Stimulated activated CD4-positive, alpha-beta T cell treated with anti-CD3 and anti-CD28 coated beads, TNF-alpha, amount 100 ng/mL, for 1 hour (primary cell): ENCODE results near the gene ZNF33B.
"Not testable (repeated sequence)": the region's sequence is repeated elsewhere in the genome, so short reads cannot be mapped to it uniquely, and the experiment has no call there.

Experiments used
- DNase-seq, 3 donors: peaks; one replicate each; pipeline ENCODE4 v3.0.0-alpha.2; 2020; ENCODE audit warnings: low read depth in 3 of 3, low spot score in 1 of 3

Gene ZNF33B

DNA sequence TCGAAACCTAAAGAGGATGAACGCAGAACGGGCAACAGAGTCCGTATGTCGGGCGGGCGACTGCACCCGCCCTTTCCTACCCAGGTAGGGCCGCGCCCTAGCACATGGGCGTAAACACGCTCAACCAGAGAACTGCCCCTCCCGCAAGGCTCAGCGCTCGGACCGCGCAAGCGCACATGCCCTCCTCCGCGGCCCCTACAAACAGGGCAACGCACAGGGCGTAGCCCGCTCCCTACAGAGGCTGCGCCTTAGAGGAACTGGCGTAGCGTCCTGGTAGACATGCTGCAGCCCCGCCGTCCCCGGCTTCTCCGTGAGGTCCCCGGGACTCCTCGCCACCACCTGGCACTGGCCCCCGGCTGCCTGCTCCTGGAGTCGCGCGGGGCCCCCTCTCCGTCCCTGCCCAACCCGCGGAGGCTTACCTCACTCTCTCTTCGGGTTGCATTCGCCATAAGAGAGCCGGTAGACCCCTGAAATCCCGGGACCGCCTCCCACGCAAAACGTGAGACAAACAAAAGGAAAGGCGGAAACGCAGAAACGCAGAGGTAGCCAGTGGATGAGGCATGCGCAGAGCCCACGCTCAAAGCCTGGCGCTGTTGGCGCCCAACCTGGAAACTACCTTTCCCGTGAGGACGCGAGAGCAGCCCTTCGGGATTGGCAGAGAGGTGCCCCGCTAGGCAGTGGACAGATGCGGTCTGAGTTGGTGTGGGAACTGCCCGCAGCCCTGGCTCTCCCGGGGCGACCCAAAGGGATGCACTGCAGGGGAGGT lies at the start of gene ZNF33B:
TSS of gene ZNF33B (minus strand) at position 516 of the 766 bp plus-strand sequence. CDS start 1,642 bp downstream, outside the sequence.
- DNase-seq = peak; percentile 83 to 89 (median 89)

DNA sequence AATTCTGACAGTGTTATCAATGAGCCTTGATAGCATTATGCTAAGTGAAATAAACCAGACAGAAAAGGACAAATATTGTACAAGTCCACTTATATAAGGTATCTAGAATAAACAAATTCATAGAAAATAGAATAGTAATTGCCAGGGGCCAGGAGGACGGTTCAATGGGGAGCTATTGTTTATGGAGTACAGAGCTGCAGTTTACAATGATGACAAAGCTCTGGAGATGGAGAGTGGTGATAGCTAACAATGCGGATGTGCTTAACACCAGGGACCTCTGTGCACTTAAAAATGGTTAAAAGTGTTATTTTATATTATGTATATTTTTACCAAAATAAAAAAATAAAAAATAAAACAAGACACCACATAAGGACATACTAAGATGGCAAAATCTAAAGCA lies 46.1 kb upstream of the ZNF33B start:
- no peak for DNase-seq

- DNase-seq = no peak
Measured at GRCh38 chr10:42680267-42680666, 41.9 kb upstream of the ZNF33B start.

DNA sequence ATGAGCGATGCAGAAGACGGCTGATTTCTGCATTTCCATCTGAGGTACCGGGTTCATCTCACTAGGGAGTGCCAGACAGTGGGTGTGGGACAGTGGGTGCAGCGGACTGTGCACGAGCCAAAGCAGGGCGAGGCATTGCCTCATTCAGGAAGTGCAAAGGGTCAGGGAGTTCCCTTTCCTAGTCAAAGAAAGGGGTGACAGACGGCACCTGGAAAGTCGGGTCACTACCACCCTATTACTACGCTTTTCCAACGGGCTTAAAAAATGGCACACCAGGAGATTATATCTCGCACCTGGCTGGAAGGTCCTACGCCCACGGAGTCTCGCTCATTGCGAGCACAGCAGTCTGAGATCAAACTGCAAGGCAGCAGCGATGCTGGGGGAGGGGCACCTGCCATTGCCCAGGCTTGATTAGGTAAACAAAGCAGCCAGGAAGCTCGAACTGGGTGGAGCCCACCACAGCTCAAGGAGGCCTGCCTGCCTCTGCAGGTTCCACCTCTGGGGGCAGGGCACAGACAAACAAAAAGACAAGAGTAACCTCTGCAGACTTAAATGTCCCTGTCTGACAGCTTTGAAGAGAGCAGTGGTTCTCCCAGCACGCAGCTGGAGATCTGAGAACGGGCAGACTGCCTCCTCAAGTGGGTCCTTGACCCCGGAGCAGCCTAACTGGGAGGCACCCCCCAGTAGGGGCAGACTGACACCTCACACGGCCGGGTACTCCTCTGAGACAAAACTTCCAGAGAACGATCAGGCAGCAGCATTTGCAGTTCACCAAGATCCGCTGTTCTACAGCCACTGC lies 27.0 kb upstream of the ZNF33B start:
- DNase-seq = not testable (repeated sequence)

- DNase-seq = no peak
Measured at GRCh38 chr10:42654419-42654818, 16.0 kb upstream of the ZNF33B start.

DNA sequence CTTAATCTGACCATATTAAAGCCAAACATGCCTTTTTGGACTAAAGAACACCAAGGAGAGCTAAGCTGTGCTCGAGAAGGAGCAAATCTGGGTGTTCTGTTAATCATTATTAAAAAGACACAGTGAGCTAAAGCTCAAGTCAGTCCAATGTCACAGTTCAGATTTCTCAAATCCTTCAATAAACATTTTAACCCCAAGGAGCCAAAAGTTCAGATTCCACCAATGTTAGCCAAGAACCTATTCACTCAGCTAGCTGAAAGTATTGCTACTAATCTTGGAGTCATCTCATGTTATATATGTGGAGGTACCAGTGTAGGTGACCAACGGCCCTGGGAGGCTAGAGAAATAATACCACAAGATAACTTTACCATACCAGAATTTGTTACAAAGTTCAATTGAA lies 14.5 kb upstream of the ZNF33B start:
- no peak for DNase-seq

DNA sequence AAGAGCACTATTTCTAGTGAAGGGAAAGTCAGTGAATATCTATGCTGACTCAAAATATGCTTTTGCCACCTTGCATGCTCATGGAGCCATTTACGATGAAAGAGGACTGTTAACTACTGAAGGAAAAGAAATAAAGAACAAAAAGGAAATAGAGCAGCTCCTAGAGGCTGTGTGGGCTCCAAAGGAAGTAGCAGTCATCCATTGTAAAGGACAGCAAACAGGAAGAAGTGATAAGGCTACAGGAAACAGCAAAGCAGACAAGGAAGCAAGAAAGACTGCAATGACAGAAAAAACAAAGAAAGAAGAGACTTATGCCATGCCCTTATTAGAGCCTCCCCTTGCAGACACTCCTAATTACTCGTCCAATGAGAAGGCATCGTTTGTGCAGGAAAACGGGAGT lies 12.0 kb upstream of the ZNF33B start:
- no peak for DNase-seq

- no peak for DNase-seq
Measured at GRCh38 chr10:42648512-42648911, 10.1 kb upstream of the ZNF33B start.

GRCh38 chr10:42646687-42647640 lies 8.6 kb upstream of the ZNF33B start:
- DNase-seq = no peak

DNA sequence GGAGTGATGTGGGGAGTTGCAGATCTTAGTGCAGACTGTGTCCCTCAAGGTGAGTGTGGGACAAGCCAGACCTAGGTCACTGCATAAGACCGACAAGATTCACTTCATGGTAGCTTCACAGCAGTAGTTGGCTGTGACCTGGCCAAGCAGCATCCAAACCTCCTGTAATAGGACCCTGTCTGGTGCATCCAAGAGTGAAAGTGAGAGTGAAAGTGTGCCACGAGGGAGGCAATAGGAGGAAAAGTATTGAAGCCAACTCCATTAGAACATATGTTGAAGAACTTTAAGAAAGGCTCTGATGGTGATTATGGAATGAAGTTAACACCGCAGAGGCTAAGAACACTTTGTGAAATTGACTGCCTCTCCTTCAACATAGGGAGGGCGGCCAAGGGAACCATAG lies 7.8 kb upstream of the ZNF33B start:
- no peak for DNase-seq

DNA sequence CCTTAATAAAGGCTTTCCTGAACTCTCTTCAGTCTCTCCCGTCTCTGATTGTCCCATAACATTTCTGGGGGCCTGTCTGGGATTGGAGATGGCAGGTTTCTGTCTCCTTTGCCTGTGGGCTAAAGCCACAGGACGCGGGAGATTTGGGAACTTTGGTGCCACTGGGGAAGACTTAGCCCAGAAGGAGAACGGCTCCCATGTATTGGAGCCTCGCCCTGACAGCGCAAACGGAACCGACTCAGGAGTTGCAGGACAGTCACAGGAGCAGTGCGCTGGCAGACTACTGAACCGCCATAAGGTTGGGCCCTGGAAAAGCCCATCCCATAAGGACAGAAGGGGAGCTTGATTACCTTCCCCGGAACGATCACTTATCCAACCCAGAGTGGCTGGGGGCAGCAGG lies 7.1 kb upstream of the ZNF33B start:
- DNase-seq = no peak

DNA sequence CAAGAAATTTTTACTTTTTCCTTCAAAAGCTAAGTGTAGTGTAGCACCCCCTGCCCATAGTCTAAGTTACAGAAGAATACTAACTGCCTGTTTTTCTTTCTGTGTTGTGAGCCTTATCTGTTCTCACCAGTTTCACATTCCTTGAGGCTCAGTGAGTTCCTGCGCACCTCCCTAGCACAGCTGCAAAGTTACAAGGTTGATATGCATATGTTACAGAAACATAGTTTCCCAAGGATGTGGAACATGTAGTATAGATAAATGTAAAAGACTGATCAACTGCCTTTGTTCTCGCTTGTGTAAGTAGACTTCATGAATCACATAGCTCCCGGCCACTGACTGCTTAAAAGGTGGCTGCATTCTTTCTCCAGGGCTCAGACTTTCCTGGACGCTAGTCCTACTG lies 6.7 kb upstream of the ZNF33B start:
- no peak for DNase-seq

- no peak for DNase-seq
Measured at GRCh38 chr10:42640610-42641229, 2.4 kb upstream of the ZNF33B start.

DNA sequence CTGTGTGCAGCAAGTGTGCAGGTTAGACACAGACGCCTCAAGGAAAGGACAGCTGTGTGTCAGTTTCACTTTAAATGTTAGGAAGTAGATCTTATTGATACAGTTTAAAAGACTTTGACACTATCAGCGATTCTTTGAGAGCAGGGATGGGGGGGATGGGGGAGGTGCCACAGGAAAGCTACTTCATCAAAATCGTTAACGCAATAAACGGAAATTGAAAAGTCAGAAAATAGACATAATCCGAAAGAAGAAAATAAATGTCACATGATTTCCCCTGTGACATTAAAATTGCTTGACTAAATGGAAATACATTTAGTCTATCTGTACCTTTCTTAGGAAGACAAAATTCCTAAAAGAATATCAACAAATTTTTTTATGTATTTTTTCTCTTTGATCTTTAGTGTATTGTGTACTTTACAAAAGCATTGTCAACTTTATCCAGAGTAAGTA lies 476 bp upstream of the ZNF33B start:
- DNase-seq = no peak

- DNase-seq = no peak
Measured at GRCh38 chr10:42637648-42638054, 719 bp downstream of the ZNF33B start.

DNA sequence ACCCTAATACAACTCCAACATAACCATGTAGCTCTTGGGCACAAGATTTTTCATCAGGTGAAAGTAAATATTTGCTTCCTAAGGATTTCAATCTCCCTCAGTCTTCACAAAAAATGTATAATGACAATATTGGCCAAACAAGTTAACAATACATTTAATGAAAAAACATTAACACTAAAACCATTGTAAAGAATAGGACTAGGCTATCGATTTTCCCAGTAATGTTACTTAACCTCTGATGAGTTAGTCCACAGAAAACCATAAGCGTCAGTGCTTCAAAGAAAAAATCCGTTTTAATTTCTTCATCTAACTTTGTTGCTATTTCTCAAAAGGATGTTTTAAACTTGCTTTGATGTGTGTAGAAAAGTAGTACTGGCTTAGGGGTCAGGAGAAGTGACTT lies 1.2 kb downstream of the ZNF33B start:
- no peak for DNase-seq

GRCh38 chr10:42635098-42635497 lies 3.3 kb downstream of the ZNF33B start:
- no peak for DNase-seq

DNA sequence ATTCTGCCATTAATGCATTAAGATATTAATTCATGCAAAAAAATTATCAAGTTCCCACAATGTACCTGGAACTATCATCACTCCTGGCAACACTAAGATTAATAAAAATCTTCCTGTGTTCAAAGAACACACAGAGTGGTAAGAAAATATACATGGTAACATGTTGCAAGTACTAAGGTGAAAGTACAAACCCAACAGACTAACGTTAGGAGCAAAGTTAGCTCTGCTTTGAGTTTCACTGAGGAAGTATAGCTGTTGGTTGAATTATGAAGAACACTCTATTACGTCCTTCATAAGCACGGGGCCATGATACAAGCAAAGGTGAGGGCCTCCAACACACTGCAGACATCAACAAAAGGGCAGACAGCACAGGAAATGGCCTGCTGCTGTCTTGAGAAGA lies 5.8 kb downstream of the ZNF33B start:
- no peak for DNase-seq

- DNase-seq = no peak
Measured at GRCh38 chr10:42630537-42631134, 7.7 kb downstream of the ZNF33B start.

- DNase-seq = no peak
Measured at GRCh38 chr10:42623929-42624328, 14.4 kb downstream of the ZNF33B start.
